SU-DHL-6 (cell line): ENCODE data around the gene DEFB110.

Source experiments
- EZH2phosphoT487 ChIP-seq: fragments of 200-600 bp; sonication (generic), shearing (Covaris generic); conservative IDR thresholded peaks from 2 replicates; pipeline ENCODE4 v1.6.1; 2018; ENCODE audit warnings: mild to moderate bottlenecking, antibody characterized with exemption, low read length, moderate library complexity, mixed read lengths
- TF ChIP-seq, protein P1 (sequence below): fragments of 200-600 bp; sonication (generic); IDR thresholded peaks from one replicate; pipeline ENCODE4 v1.5.1; 2017; ENCODE audit warnings: antibody characterized with exemption, mild to moderate bottlenecking, low read length, moderate library complexity; ENCODE audit not compliant: insufficient read depth, poor library complexity, severe bottlenecking

DNA sequence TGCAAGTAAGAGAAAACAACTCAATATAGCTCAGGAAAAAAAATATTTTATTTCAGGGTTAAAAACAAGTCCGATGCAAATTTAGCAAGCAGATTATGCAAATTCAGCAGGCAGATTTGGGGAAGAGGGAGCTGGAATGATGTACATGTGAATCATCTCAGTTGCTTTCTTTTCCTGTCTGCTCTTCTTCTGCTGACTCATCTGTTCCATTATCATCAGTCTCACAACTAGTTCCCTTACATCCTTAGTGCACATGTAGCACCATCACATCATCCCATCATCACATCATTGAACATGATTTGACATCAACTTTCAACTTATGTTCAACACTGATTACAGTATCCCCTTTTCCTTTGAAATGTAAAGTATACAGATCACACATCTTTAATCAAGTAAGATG, 40.9 kb downstream of the DEFB110 start:
- TF ChIP-seq, protein P1, sequence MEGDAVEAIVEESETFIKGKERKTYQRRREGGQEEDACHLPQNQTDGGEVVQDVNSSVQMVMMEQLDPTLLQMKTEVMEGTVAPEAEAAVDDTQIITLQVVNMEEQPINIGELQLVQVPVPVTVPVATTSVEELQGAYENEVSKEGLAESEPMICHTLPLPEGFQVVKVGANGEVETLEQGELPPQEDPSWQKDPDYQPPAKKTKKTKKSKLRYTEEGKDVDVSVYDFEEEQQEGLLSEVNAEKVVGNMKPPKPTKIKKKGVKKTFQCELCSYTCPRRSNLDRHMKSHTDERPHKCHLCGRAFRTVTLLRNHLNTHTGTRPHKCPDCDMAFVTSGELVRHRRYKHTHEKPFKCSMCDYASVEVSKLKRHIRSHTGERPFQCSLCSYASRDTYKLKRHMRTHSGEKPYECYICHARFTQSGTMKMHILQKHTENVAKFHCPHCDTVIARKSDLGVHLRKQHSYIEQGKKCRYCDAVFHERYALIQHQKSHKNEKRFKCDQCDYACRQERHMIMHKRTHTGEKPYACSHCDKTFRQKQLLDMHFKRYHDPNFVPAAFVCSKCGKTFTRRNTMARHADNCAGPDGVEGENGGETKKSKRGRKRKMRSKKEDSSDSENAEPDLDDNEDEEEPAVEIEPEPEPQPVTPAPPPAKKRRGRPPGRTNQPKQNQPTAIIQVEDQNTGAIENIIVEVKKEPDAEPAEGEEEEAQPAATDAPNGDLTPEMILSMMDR: no peak
- no peak for TF ChIP-seq EZH2phosphoT487
